ENCODE data around the gene KCTD16. TPM values are rescaled to one million over a fixed set of nuclear protein-coding genes. Genes with fewer than 3 reads are reported as not detected.

The KCTD16 gene
- total RNA-seq, 6 experiments from 2014 or later: 1.5 to 3.6 (median 3.0) TPM

- Mint-ChIP-seq H3K36me3 (ENCODE audit: low read depth) (peaks cover 38% of the 10 kb centered on the region), H3K27me3 (ENCODE audit: insufficient read depth) (no peaks in the 10 kb centered on the region), H3K4me1 (ENCODE audit: low read depth) (peaks cover 52% of the 10 kb centered on the region), H3K9me3 (no peaks in the 10 kb centered on the region), H3K4me3 (no peak overlapping the region; the same call in 1 of the 2 replicates), H3K27ac (no peak overlapping the region)
- TF ChIP-seq CTCF (IDR thresholded peaks at IDR 0.05): no peak
- no peak for DNase-seq
Measured at GRCh38 chr5:144162686-144163085, 8.0 kb upstream of the KCTD16 start.

- no peak for DNase-seq
- no peak for TF ChIP-seq CTCF (IDR thresholded peaks at IDR 0.05)
- peak overlapping the region; percentile 51 for H3K4me3 Mint-ChIP-seq
- H3K9me3 Mint-ChIP-seq: no peaks in the 10 kb centered on the region
- no peak overlapping the region for H3K27ac Mint-ChIP-seq
- peaks cover 54% of the 10 kb centered on the region for H3K36me3 Mint-ChIP-seq (ENCODE audit: low read depth)
- no peaks in the 10 kb centered on the region for H3K27me3 Mint-ChIP-seq (ENCODE audit: insufficient read depth)
- H3K4me1 Mint-ChIP-seq (ENCODE audit: low read depth): peaks cover 68% of the 10 kb centered on the region
Measured at GRCh38 chr5:144166696-144167095, 4.0 kb upstream of the KCTD16 start.

GRCh38 chr5:144167998-144168397 is 2.7 kb upstream of the KCTD16 start:
- Mint-ChIP-seq H3K27ac (no peak overlapping the region; the same call in 1 of the 2 replicates), H3K4me1 (ENCODE audit: low read depth) (peaks cover 56% of the 10 kb centered on the region), H3K36me3 (ENCODE audit: low read depth) (peaks cover 42% of the 10 kb centered on the region), H3K9me3 (no peaks in the 10 kb centered on the region), H3K27me3 (ENCODE audit: insufficient read depth) (no peaks in the 10 kb centered on the region), H3K4me3 (peak overlapping the region; percentile 99)
- DNase-seq: no peak
- TF ChIP-seq CTCF (IDR thresholded peaks at IDR 0.05): no peak

- H3K27me3 Mint-ChIP-seq (ENCODE audit: insufficient read depth): no peaks in the 10 kb centered on the region
- peak overlapping the region; percentile 95 for H3K27ac Mint-ChIP-seq
- H3K9me3 Mint-ChIP-seq: no peaks in the 10 kb centered on the region
- H3K4me1 Mint-ChIP-seq (ENCODE audit: low read depth): peaks cover 50% of the 10 kb centered on the region
- TF ChIP-seq CTCF (IDR thresholded peaks at IDR 0.05): no peak
- DNase-seq: no peak
- peaks cover 37% of the 10 kb centered on the region for H3K36me3 Mint-ChIP-seq (ENCODE audit: low read depth)
- H3K4me3 Mint-ChIP-seq: peak overlapping the region; percentile 99
Measured at GRCh38 chr5:144169904-144170275, 783 bp upstream of the KCTD16 start.

- Mint-ChIP-seq H3K4me1 (ENCODE audit: low read depth) (peaks cover 36% of the 10 kb centered on the region), H3K4me3 (no peak overlapping the region), H3K27me3 (ENCODE audit: insufficient read depth) (no peaks in the 10 kb centered on the region), H3K36me3 (ENCODE audit: low read depth) (peaks cover 15% of the 10 kb centered on the region), H3K9me3 (no peaks in the 10 kb centered on the region), H3K27ac (no peak overlapping the region)
- DNase-seq: no peak
- no peak for TF ChIP-seq CTCF (IDR thresholded peaks at IDR 0.05)
Measured at GRCh38 chr5:144173766-144174165, 3.1 kb downstream of the KCTD16 start.

- peak overlapping the region; percentile 47 for H3K4me3 Mint-ChIP-seq
- H3K27ac Mint-ChIP-seq: peak overlapping the region; percentile 81
Measured at GRCh38 chr5:144177548-144177947, 6.9 kb downstream of the KCTD16 start.

More at GRCh38 chr5:144177548-144177947, 6.9 kb downstream of the KCTD16 start:
- Mint-ChIP-seq H3K9me3 (no peaks in the 10 kb centered on the region), H3K27me3 (ENCODE audit: insufficient read depth) (no peaks in the 10 kb centered on the region), H3K36me3 (ENCODE audit: low read depth) (no peaks in the 10 kb centered on the region), H3K4me1 (ENCODE audit: low read depth) (peaks cover 34% of the 10 kb centered on the region)
- peak; percentile 43 for DNase-seq
- no peak for TF ChIP-seq CTCF (IDR thresholded peaks at IDR 0.05)
